Transverse colon (tissue), 4 donors: ENCODE measurements around the gene OR2V2.

ENCODE experiments used
- POLR2A ChIP-seq: fragments of 450-650 bp; IDR thresholded peaks from one replicate; pipeline ENCODE4 v1.6.1; 2016; ENCODE audit warnings: antibody characterized with exemption, mild to moderate bottlenecking, moderate library complexity
- POLR2AphosphoS5 ChIP-seq, 3 donors: sonication (generic); formaldehyde crosslinking; IDR thresholded peaks; one replicate each; pipeline ENCODE4 v1.6.1; 2016; ENCODE audit warnings: antibody characterized with exemption in 3 of 3
- TF ChIP-seq, protein P1 (sequence below), 5 experiments: fragments of 200-600 bp in 3 of 5; fragments of 450-650 bp in 2 of 5; sonication (generic) in 3 of 5; IDR thresholded peaks; 1 replicate in 2 of 5; 2 replicates in 3 of 5; pipeline ENCODE4 v1.5.1; 2016 to 2017; ENCODE audit warnings: antibody characterized with exemption in 5 of 5, inconsistent platforms in 3 of 5, mild to moderate bottlenecking in 2 of 5, moderate library complexity in 1 of 5

- TF ChIP-seq, protein P1, sequence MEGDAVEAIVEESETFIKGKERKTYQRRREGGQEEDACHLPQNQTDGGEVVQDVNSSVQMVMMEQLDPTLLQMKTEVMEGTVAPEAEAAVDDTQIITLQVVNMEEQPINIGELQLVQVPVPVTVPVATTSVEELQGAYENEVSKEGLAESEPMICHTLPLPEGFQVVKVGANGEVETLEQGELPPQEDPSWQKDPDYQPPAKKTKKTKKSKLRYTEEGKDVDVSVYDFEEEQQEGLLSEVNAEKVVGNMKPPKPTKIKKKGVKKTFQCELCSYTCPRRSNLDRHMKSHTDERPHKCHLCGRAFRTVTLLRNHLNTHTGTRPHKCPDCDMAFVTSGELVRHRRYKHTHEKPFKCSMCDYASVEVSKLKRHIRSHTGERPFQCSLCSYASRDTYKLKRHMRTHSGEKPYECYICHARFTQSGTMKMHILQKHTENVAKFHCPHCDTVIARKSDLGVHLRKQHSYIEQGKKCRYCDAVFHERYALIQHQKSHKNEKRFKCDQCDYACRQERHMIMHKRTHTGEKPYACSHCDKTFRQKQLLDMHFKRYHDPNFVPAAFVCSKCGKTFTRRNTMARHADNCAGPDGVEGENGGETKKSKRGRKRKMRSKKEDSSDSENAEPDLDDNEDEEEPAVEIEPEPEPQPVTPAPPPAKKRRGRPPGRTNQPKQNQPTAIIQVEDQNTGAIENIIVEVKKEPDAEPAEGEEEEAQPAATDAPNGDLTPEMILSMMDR (IDR thresholded peaks at IDR 0.05) = no peak
- TF ChIP-seq POLR2A (no peak), POLR2AphosphoS5 (IDR thresholded peaks at IDR 0.05) (no peak)
Observed at GRCh38 chr5:181138258-181138657, 9.1 kb upstream of the OR2V2 start.
